ENCODE results near the gene GPC5. TPM values are rescaled to one million over a fixed set of nuclear protein-coding genes. Genes with fewer than 3 reads are reported as not detected.
"Not testable (repeated sequence)": the region's sequence is repeated elsewhere in the genome, so short reads cannot be mapped to it uniquely, and the experiment has no call there.

Gene GPC5
- total RNA-seq, 1 experiment from 2014 or later: 14.2 TPM

- DNase-seq (ENCODE audit: low spot score); in situ Hi-C loops (cut with HindIII; ENCODE audit: low sequenced_read_pairs): not testable (repeated sequence)
These were observed 1354.3 kb downstream of the GPC5 start for GRCh38 chr13:92752705-92753104.

- DNase-seq (ENCODE audit: low spot score): no peak
- in situ Hi-C loops (cut with HindIII; ENCODE audit: low sequenced_read_pairs): no loop called here
These were observed 1363.3 kb downstream of the GPC5 start for GRCh38 chr13:92761710-92762109.

- in situ Hi-C loops (cut with HindIII; ENCODE audit: low sequenced_read_pairs): no loop called here
- DNase-seq (ENCODE audit: low spot score): no peak
These were observed 1369.0 kb downstream of the GPC5 start for GRCh38 chr13:92767468-92767867.

GRCh38 chr13:92768602-92769001, 1370.2 kb downstream of the GPC5 start:
- in situ Hi-C loops (cut with HindIII; ENCODE audit: low sequenced_read_pairs): no loop called here
- no peak for DNase-seq (ENCODE audit: low spot score)

GRCh38 chr13:92769046-92769445, 1370.6 kb downstream of the GPC5 start:
- no peak for DNase-seq (ENCODE audit: low spot score)
- in situ Hi-C loops (cut with HindIII; ENCODE audit: low sequenced_read_pairs): no loop called here

GRCh38 chr13:92775658-92776057, 1377.2 kb downstream of the GPC5 start:
- in situ Hi-C loops (cut with HindIII; ENCODE audit: low sequenced_read_pairs): no loop called here
- no peak for DNase-seq (ENCODE audit: low spot score)

GRCh38 chr13:92781965-92782690, 1383.7 kb downstream of the GPC5 start:
- no peak for DNase-seq (ENCODE audit: low spot score)
- in situ Hi-C loops (cut with HindIII; ENCODE audit: low sequenced_read_pairs): no loop called here

- in situ Hi-C loops (cut with HindIII; ENCODE audit: low sequenced_read_pairs): no loop called here
- no peak for DNase-seq (ENCODE audit: low spot score)
These were observed 1404.4 kb downstream of the GPC5 start for GRCh38 chr13:92802776-92803175.

GRCh38 chr13:92804346-92804745, 1405.9 kb downstream of the GPC5 start:
- no peak for DNase-seq (ENCODE audit: low spot score)
- in situ Hi-C loops (cut with HindIII; ENCODE audit: low sequenced_read_pairs): no loop called here

- in situ Hi-C loops (cut with HindIII; ENCODE audit: low sequenced_read_pairs): no loop called here
- DNase-seq (ENCODE audit: low spot score): no peak
These were observed 1406.5 kb downstream of the GPC5 start for GRCh38 chr13:92804926-92805325.

- in situ Hi-C loops (cut with HindIII; ENCODE audit: low sequenced_read_pairs): no loop called here
- DNase-seq (ENCODE audit: low spot score): no peak
These were observed 1407.3 kb downstream of the GPC5 start for GRCh38 chr13:92805766-92806165.

GRCh38 chr13:92806215-92806614, 1407.8 kb downstream of the GPC5 start:
- in situ Hi-C loops (cut with HindIII; ENCODE audit: low sequenced_read_pairs): no loop called here

GRCh38 chr13:92807353-92807752, 1408.9 kb downstream of the GPC5 start:
- in situ Hi-C loops (cut with HindIII; ENCODE audit: low sequenced_read_pairs): no loop called here
- no peak for DNase-seq (ENCODE audit: low spot score)

More at GRCh38 chr13:92806215-92806614, 1407.8 kb downstream of the GPC5 start:
- no peak for DNase-seq (ENCODE audit: low spot score)

GRCh38 chr13:92807966-92808365, 1409.5 kb downstream of the GPC5 start:
- no peak for DNase-seq (ENCODE audit: low spot score)
- in situ Hi-C loops (cut with HindIII; ENCODE audit: low sequenced_read_pairs): no loop called here

- no peak for DNase-seq (ENCODE audit: low spot score)
- in situ Hi-C loops (cut with HindIII; ENCODE audit: low sequenced_read_pairs): no loop called here
These were observed 1422.9 kb downstream of the GPC5 start for GRCh38 chr13:92821324-92821723.

GRCh38 chr13:92823059-92823458, 1424.6 kb downstream of the GPC5 start:
- in situ Hi-C loops (cut with HindIII; ENCODE audit: low sequenced_read_pairs): no loop called here

GRCh38 chr13:92825938-92826596, 1427.6 kb downstream of the GPC5 start:
- in situ Hi-C loops (cut with HindIII; ENCODE audit: low sequenced_read_pairs): no loop called here
- no peak for DNase-seq (ENCODE audit: low spot score)

More at GRCh38 chr13:92823059-92823458, 1424.6 kb downstream of the GPC5 start:
- no peak for DNase-seq (ENCODE audit: low spot score)

- no peak for DNase-seq (ENCODE audit: low spot score)
- in situ Hi-C loops (cut with HindIII; ENCODE audit: low sequenced_read_pairs): no loop called here
These were observed 1429.1 kb downstream of the GPC5 start for GRCh38 chr13:92827503-92827902.

- no peak for DNase-seq (ENCODE audit: low spot score)
- in situ Hi-C loops (cut with HindIII; ENCODE audit: low sequenced_read_pairs): no loop called here
These were observed 1431.5 kb downstream of the GPC5 start for GRCh38 chr13:92829930-92830329.

GRCh38 chr13:92830821-92831220, 1432.4 kb downstream of the GPC5 start:
- no peak for DNase-seq (ENCODE audit: low spot score)
- in situ Hi-C loops (cut with HindIII; ENCODE audit: low sequenced_read_pairs): no loop called here

- no peak for DNase-seq (ENCODE audit: low spot score)
- in situ Hi-C loops (cut with HindIII; ENCODE audit: low sequenced_read_pairs): no loop called here
These were observed 1434.7 kb downstream of the GPC5 start for GRCh38 chr13:92833071-92833470.
